ENCODE measurements around the gene CMTM2. TPM values are rescaled to one million over a fixed set of nuclear protein-coding genes. Genes with fewer than 3 reads are reported as not detected.

The CMTM2 gene, protein sequence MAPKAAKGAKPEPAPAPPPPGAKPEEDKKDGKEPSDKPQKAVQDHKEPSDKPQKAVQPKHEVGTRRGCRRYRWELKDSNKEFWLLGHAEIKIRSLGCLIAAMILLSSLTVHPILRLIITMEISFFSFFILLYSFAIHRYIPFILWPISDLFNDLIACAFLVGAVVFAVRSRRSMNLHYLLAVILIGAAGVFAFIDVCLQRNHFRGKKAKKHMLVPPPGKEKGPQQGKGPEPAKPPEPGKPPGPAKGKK
- total RNA-seq (not detected in 2 replicates), polyA plus RNA-seq (0.32 and 0.60 TPM in 2 replicates)

DNA sequence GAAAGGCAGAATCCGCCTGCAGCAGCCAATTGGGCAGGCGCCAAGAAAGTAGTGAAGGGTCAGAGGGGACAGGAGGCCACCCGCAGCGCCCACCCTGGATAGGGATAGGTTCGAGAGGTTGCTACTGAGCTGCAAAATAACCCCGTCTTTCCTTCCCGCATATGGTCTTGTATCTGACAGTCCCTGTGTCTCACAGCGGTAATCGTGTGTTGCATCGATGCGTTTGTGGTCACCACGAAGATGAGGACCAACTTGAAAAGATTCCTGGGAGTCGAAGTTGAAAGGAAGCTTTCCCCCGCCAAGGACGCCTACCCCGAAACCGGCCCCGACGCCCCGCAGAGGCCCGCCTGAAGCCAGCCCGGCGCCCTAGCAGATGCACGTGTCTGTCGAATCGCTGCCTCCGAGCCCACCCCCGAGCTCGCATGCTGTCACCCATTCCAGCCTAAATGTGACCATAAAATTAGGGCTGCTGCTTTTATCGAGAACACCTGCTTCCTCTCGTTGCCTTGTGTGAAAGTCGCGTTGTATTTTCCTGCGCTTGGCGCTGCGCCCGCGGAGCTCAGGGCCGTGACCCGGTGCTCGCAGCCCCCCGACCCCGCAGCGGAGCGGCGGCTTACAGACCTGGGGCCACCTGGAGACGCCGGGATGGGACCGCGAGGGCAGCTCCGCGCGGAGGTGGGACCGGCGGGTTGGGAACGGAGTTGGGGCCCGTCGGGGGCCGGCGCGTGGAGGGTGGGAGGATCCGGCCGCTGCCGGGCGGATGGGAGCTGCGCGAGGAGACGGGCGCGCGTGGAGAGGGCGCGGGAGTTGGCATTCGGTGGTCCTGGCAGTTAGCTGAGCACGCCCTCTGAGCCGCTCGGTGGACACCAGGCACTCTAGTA lies at the start of gene CMTM2:
Gene CMTM2, plus strand, starts transcription at position 813 of the 881 bp plus-strand sequence. CDS start 145 bp downstream, outside the sequence.
- no peaks in the 10 kb centered on the region for H3K9me2 ChIP-seq (replicated peaks; ENCODE audit: insufficient read depth)
- peak within 1 kb of the TSS; percentile 78 for H3K4me2 ChIP-seq
- no peak within 1 kb of the TSS for H3K27ac ChIP-seq
- H4K20me1 ChIP-seq (ENCODE audit: insufficient read depth, poor library complexity, severe bottlenecking) = no peaks in the 10 kb centered on the region
- DNase-seq (ENCODE audit: low spot score) = no peak
- H3K79me2 ChIP-seq = no peaks in the 10 kb centered on the region
- H3K27me3 ChIP-seq = peaks cover 23% of the 10 kb centered on the region
- TF ChIP-seq EZH2 (IDR thresholded peaks at IDR 0.05; ENCODE audit: borderline replicate concordance) = peak; percentile 86
- TF ChIP-seq, protein P1, sequence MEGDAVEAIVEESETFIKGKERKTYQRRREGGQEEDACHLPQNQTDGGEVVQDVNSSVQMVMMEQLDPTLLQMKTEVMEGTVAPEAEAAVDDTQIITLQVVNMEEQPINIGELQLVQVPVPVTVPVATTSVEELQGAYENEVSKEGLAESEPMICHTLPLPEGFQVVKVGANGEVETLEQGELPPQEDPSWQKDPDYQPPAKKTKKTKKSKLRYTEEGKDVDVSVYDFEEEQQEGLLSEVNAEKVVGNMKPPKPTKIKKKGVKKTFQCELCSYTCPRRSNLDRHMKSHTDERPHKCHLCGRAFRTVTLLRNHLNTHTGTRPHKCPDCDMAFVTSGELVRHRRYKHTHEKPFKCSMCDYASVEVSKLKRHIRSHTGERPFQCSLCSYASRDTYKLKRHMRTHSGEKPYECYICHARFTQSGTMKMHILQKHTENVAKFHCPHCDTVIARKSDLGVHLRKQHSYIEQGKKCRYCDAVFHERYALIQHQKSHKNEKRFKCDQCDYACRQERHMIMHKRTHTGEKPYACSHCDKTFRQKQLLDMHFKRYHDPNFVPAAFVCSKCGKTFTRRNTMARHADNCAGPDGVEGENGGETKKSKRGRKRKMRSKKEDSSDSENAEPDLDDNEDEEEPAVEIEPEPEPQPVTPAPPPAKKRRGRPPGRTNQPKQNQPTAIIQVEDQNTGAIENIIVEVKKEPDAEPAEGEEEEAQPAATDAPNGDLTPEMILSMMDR (IDR thresholded peaks at IDR 0.05; ENCODE audit: poor library complexity) = no peak
- no peaks in the 10 kb centered on the region for H3K36me3 ChIP-seq (replicated peaks; ENCODE audit: insufficient read depth, low read depth)
- H2AFZ ChIP-seq = no peak within 1 kb of the TSS
- no peak within 1 kb of the TSS for H3K4me3 ChIP-seq
- 44% methylated on average over 60 of the region's 77 CpGs for WGBS (ENCODE audit: low lambda C conversion rate, missing lambda C conversion rate)
- no peaks in the 10 kb centered on the region for H3K9me3 ChIP-seq (ENCODE audit: low read depth)
- H3K4me1 ChIP-seq (ENCODE audit: insufficient read depth) = no peaks in the 10 kb centered on the region

DNA sequence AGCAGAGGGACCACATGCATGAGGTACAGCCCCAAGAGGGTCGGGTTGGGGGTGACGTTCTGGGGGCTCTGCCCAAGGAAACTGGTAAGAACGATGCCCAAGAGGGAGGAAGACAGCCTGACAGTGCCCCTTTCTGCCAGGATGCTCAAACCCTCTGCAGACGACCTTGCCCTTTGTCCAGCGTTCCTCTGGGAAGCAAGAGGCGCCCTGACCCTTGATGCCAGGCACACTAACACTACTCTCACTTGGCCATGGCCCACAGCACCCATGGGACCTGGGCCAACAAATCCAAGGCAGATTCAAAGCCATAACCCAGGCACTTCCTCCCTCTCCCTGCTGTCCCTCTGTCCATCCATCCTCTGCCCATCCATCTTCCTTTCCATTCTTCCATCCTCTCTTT lies 49.8 kb upstream of the CMTM2 start:
- H3K4me2 ChIP-seq = no peak overlapping the region
- H2AFZ ChIP-seq = no peak overlapping the region
- WGBS (ENCODE audit: low lambda C conversion rate, missing lambda C conversion rate) = 92% methylated on average over 6 of the region's 6 CpGs
- no peaks in the 10 kb centered on the region for H4K20me1 ChIP-seq (ENCODE audit: insufficient read depth, poor library complexity, severe bottlenecking)
- H3K27me3 ChIP-seq = no peaks in the 10 kb centered on the region
- TF ChIP-seq, protein P1 (IDR thresholded peaks at IDR 0.05; ENCODE audit: poor library complexity) = no peak
- TF ChIP-seq EZH2 (IDR thresholded peaks at IDR 0.05; ENCODE audit: borderline replicate concordance) (no peak), EZH2phosphoT487 (IDR thresholded peaks at IDR 0.05; ENCODE audit: low read depth, severe bottlenecking, unreplicated experiment) (no peak)
- H3K36me3 ChIP-seq (replicated peaks; ENCODE audit: insufficient read depth, low read depth) = no peaks in the 10 kb centered on the region
- H3K79me2 ChIP-seq = no peaks in the 10 kb centered on the region
- H3K4me3 ChIP-seq = no peak overlapping the region
- DNase-seq (ENCODE audit: low spot score) = no peak
- H3K4me1 ChIP-seq (ENCODE audit: insufficient read depth) = no peaks in the 10 kb centered on the region
- H3K9me2 ChIP-seq (replicated peaks; ENCODE audit: insufficient read depth) = no peaks in the 10 kb centered on the region
- H3K27ac ChIP-seq = no peak overlapping the region
- H3K9me3 ChIP-seq (ENCODE audit: low read depth) = no peaks in the 10 kb centered on the region

DNA sequence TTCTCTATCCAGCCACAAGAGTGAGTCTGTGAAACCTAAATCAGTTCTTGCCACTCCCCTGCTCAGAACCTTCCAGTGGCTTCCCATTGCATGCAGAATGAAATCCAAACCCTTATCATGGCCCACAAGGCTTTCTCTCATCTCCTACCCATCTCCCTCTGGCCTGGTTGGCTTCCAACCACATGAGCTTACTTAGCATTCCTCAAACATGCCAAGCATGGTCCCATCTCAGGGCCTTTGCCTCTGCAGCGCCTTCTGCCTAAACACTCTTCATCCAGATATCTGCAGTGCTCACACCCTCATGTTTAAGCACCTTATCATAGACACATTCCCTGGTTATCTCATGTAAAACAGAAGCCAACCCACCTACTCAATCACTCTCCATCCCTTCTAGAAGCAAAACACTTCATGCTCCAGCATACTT lies 44.9 kb upstream of the CMTM2 start:
- no peak for DNase-seq (ENCODE audit: low spot score)
- H4K20me1 ChIP-seq (ENCODE audit: insufficient read depth, poor library complexity, severe bottlenecking) = no peaks in the 10 kb centered on the region
- H3K27ac ChIP-seq = no peak overlapping the region
- no peaks in the 10 kb centered on the region for H3K36me3 ChIP-seq (replicated peaks; ENCODE audit: insufficient read depth, low read depth)
- WGBS (ENCODE audit: low lambda C conversion rate, missing lambda C conversion rate) = 89% methylated on average over 1 of the region's 1 CpG
- H3K4me1 ChIP-seq (ENCODE audit: insufficient read depth) = no peaks in the 10 kb centered on the region
- no peaks in the 10 kb centered on the region for H3K79me2 ChIP-seq
- TF ChIP-seq EZH2 (IDR thresholded peaks at IDR 0.05; ENCODE audit: borderline replicate concordance) (no peak), EZH2phosphoT487 (IDR thresholded peaks at IDR 0.05; ENCODE audit: low read depth, severe bottlenecking, unreplicated experiment) (no peak)
- TF ChIP-seq, protein P1 (IDR thresholded peaks at IDR 0.05; ENCODE audit: poor library complexity) = no peak
- H3K9me2 ChIP-seq (replicated peaks; ENCODE audit: insufficient read depth) = no peaks in the 10 kb centered on the region
- no peak overlapping the region for H3K4me2 ChIP-seq
- H3K9me3 ChIP-seq (ENCODE audit: low read depth) = no peaks in the 10 kb centered on the region
- H3K27me3 ChIP-seq = no peaks in the 10 kb centered on the region
- H3K4me3 ChIP-seq = no peak overlapping the region
- no peak overlapping the region for H2AFZ ChIP-seq

All from hepatocyte (in vitro differentiated cells).